IPS-20b (cell line): Measurements from ENCODE around the gene ZNF396.

Experiments
- H3K27ac ChIP-seq: one replicate; pipeline ENCODE4 v1.5.1; 2013; ENCODE audit warnings: low read length
- H3K27me3 ChIP-seq: 2 replicates; pipeline ENCODE4 v1.6.1; 2013; ENCODE audit warnings: mild to moderate bottlenecking, low read length, inconsistent platforms; ENCODE audit not compliant: insufficient read depth
- H3K36me3 ChIP-seq: 2 replicates; pipeline ENCODE4 v1.6.1; 2013; ENCODE audit warnings: low read depth, mild to moderate bottlenecking, inconsistent platforms, low read length, moderate library complexity; ENCODE audit not compliant: insufficient read depth
- H3K4me1 ChIP-seq: 2 replicates; pipeline ENCODE4 v1.6.1; 2013; ENCODE audit warnings: mild to moderate bottlenecking, control low read depth, inconsistent platforms, low read length, moderate library complexity; ENCODE audit not compliant: insufficient read depth
- H3K4me3 ChIP-seq: 2 replicates; pipeline ENCODE4 v1.5.1; 2013; ENCODE audit warnings: mild to moderate bottlenecking, low read length, inconsistent platforms
- H3K9ac ChIP-seq: 2 replicates; pipeline ENCODE4 v1.6.1; 2013; ENCODE audit warnings: low read depth, mild to moderate bottlenecking, inconsistent platforms, low read length, moderate library complexity
- H3K9me3 ChIP-seq: 2 replicates; pipeline ENCODE4 v1.6.1; 2013; ENCODE audit warnings: mild to moderate bottlenecking, low read depth, low read length, inconsistent platforms; ENCODE audit not compliant: insufficient read depth

Gene ZNF396

DNA sequence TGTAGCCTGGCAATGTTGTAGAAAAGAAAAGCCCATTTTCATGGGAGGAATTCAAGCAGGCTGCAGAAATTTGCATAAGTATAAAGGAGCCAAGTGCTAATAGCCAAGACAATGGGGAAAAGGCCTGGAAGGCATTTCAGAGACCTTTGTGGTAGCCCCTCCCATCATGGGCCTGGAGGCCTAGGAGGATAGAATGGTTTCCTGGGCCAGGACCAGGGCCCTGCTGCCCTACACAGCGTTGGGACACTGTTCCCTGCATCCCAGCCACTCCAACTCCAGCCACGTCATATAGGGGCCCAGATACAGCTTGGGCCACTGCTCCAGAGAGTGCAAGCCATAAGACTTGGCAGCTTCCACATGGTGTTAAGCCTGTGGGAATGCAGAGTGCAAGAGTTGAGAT, 24.9 kb downstream of the ZNF396 start:
- Histone ChIP-seq H3K27ac (no peak overlapping the region), H3K27me3 (no peaks in the 10 kb centered on the region), H3K36me3 (no peaks in the 10 kb centered on the region), H3K4me1 (peaks cover 5% of the 10 kb centered on the region), H3K9ac (no peak overlapping the region), H3K4me3 (no peak overlapping the region), H3K9me3 (peaks cover 24% of the 10 kb centered on the region)

DNA sequence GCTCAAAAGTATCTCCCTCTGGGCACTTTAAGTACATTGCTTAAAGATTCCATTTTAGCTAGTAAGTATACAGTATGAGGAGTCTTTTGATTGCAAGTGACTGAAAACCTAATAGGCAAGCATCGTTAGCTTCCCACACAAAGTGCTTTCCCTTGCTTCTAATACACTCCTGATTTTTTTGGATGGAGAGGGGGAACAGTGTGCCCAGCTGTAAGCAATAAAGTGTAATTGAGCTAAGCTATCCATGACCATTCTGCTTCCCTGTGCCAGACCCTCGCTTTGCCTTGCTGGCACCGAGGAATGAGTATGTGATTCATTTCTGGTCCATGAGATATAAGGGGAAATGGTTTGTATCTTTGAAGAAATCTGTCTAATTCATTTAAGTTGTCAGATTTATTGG, 29.1 kb downstream of the ZNF396 start:
- Histone ChIP-seq H3K4me3 (no peak overlapping the region), H3K4me1 (peaks cover 13% of the 10 kb centered on the region; the same call in 1 of the 2 replicates), H3K27ac (no peak overlapping the region), H3K9ac (no peak overlapping the region), H3K27me3 (no peaks in the 10 kb centered on the region), H3K9me3 (peaks cover 19% of the 10 kb centered on the region), H3K36me3 (no peaks in the 10 kb centered on the region)

DNA sequence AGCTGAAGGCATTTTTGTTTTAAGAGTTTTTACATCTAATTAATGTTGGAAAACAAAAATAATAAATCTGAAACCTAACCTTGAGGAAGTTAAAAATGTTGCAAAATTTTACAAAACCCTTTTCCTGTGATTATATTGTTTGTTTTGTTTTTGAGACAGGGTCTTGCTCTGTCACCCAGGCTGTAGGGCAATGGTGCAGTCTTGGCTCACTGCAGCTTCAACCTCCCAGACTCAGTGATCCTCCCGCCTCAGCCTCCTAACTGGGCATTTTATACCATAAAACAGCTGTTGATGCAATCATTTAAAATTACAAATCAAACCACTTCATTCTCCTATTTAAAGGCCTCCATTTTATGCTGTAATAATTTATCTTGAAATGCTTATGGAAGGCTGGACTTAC, 31.2 kb downstream of the ZNF396 start:
- peaks cover 7% of the 10 kb centered on the region; the same call in 1 of the 2 replicates for H3K36me3 ChIP-seq
- no peaks in the 10 kb centered on the region for H3K27me3 ChIP-seq
- H3K27ac ChIP-seq = no peak overlapping the region
- H3K9ac ChIP-seq = no peak overlapping the region
- H3K4me3 ChIP-seq = no peak overlapping the region
- H3K9me3 ChIP-seq = no peaks in the 10 kb centered on the region; the same call in 1 of the 2 replicates
- H3K4me1 ChIP-seq = peaks cover 14% of the 10 kb centered on the region; the same call in 1 of the 2 replicates

DNA sequence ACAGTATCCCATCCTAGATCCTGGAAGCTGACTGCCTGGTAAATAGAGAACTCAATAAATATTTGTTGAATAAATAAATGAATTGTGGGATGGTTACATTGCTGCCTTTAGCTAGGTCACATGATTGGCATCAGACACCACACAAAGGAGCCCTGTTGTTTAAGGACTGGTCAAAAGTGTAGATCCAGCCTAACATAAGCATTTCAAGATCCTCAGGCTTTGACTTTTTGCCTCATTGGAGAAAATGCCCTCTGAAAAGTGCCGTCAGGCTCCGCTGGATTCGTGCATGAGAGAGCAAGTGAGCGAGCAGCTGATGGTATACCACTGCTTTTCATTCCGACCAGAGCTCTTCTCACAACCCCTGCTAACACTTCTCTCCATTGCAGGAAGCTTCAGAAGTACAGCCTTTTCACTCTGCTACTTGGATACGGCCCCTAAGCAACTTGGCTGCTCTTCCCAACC, 31.6 kb downstream of the ZNF396 start:
- Histone ChIP-seq H3K27ac (no peak overlapping the region), H3K9me3 (no peaks in the 10 kb centered on the region; the same call in 1 of the 2 replicates), H3K4me3 (no peak overlapping the region), H3K27me3 (no peaks in the 10 kb centered on the region), H3K9ac (peak overlapping the region; percentile 11; the same call in 1 of the 2 replicates), H3K4me1 (peaks cover 14% of the 10 kb centered on the region; the same call in 1 of the 2 replicates), H3K36me3 (peaks cover 11% of the 10 kb centered on the region; the same call in 1 of the 2 replicates)

DNA sequence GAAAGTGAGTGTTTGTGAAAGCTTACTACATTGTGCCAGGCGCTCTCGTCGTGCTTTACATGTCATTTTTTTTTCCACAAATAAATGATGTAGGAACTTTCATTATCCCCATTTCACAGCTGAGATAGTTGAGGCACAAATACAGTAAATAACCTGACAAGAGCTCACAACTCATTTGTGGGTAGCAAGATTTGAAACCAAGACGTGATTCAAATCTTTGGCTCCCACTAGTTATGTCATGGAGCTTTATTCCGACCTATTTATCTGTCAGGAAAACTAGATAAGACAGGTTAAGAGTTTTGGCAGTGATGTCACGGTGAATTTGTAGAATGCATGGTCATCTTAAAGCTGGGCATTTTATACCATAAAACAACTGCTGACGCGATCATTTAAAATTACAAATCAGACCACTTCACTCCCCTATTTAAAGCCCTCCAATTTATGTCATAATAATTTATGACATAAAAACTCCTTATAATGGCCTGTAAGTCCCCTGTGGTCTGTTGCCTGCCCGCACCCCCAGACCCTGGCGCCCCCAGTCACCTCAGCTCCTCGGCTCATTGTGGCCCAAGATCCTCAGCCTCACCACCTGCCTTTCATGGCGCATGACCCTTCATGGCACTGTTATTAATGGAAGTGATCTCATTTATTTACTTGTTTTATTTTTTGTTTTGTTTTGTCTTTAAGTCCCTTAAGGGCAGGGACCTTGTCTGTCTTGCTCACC, 32.2 kb downstream of the ZNF396 start:
- no peak overlapping the region for H3K27ac ChIP-seq
- peaks cover 17% of the 10 kb centered on the region for H3K36me3 ChIP-seq
- H3K27me3 ChIP-seq = no peaks in the 10 kb centered on the region
- peaks cover 14% of the 10 kb centered on the region; the same call in 1 of the 2 replicates for H3K4me1 ChIP-seq
- H3K9ac ChIP-seq = peak overlapping the region; percentile 100; the same call in 1 of the 2 replicates
- H3K4me3 ChIP-seq = peak overlapping the region; percentile 97
- no peaks in the 10 kb centered on the region for H3K9me3 ChIP-seq

DNA sequence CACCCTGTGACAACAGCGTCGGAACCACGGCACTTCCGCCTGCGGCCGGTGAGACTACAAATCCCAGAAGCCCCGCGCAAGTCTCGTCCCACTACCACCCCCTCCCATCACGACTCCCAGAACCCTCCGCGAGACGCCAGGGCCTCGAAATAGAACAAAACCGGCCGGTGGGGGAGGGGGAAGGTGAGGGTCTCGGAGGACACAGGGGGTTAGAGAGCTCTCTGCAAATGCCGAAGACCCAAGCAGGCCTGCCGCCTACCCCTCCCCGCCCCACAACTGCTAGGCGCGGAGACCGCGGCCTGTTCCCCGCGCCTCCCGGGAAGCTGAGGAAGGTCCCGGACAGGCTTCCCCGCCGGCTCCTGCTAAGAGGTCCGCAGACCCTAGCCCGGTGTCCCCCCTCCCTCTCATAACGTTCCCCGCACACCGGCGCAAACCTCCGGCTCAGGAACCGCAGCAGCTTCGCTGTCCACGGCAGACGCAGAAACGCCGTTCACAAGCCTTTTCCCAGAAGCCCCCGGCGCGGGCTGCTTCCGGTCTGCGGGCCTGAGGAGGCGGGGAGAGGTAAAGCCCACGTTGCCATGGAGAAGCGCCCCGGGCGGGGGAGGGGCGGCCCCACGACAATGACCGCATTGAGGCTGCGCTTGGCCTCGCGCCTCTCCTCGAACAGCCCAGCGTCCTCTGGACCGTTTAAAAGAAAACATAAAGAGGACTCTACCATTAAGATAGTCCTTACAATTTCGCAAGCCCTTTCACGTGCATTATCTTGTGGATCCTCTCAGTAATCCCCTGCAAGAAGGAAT, 33.0 kb downstream of the ZNF396 start, which contains the start of gene ZNF24:
ZNF24 (minus strand) TSS at position 485 of the 800 bp plus-strand sequence. CDS start 3,770 bp downstream, outside the sequence.
- H3K27me3 ChIP-seq = no peaks in the 10 kb centered on the region
- H3K9me3 ChIP-seq = no peaks in the 10 kb centered on the region
- peak within 1 kb of the TSS; percentile 99 for H3K27ac ChIP-seq
- H3K4me1 ChIP-seq = peaks cover 14% of the 10 kb centered on the region; the same call in 1 of the 2 replicates
- peak within 1 kb of the TSS; percentile 100 for H3K9ac ChIP-seq
- H3K4me3 ChIP-seq = peak within 1 kb of the TSS; percentile 97
- peaks cover 25% of the 10 kb centered on the region for H3K36me3 ChIP-seq

DNA sequence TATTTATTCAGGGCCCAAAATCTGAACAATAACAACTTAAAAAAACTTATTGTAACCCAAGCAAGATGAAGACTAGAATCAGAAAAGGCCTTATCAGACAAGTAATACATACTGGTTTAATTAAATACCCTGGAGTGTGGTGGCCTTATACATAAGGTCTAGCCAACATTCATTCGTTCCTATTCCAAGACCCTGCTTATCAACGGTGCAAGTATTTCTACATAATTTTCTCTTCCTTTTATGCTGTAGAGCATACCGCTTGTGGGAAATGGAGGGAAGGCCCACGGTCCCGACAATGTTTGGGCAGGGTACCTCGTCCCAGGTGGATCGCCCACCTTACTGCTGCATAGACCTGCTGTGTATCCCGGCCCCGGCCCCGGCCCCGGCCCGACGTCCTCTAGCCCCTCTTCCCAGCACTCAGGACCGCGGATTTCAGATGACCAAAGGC, 33.6 kb downstream of the ZNF396 start:
- H3K27ac ChIP-seq = no peak overlapping the region
- H3K9me3 ChIP-seq = no peaks in the 10 kb centered on the region
- H3K4me3 ChIP-seq = peak overlapping the region; percentile 97
- peak overlapping the region; percentile 100; the same call in 1 of the 2 replicates for H3K9ac ChIP-seq
- peaks cover 31% of the 10 kb centered on the region for H3K36me3 ChIP-seq
- peaks cover 14% of the 10 kb centered on the region; the same call in 1 of the 2 replicates for H3K4me1 ChIP-seq
- no peaks in the 10 kb centered on the region for H3K27me3 ChIP-seq

DNA sequence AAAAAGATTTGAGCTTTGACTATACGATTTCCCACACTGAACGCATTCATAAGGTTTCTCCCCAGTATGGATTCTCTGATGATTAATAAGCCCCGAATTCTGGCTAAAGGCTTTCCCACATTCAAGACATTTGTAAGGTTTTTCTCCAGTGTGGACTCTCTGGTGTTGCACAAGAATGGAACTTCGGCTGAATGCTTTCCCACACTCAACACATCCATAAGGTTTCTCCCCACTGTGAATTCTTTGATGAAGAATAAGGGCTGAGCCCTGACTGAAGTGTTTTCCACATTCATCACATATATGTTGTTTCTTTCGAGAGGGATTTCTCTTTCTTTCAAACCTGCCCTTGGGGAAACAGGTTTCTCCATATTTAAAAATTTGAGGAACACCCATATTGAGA, 39.9 kb downstream of the ZNF396 start:
- peaks cover 93% of the 10 kb centered on the region for H3K36me3 ChIP-seq
- H3K9ac ChIP-seq = no peak overlapping the region
- no peaks in the 10 kb centered on the region for H3K4me1 ChIP-seq
- no peaks in the 10 kb centered on the region for H3K9me3 ChIP-seq
- no peaks in the 10 kb centered on the region for H3K27me3 ChIP-seq
- no peak overlapping the region for H3K4me3 ChIP-seq
- no peak overlapping the region for H3K27ac ChIP-seq

DNA sequence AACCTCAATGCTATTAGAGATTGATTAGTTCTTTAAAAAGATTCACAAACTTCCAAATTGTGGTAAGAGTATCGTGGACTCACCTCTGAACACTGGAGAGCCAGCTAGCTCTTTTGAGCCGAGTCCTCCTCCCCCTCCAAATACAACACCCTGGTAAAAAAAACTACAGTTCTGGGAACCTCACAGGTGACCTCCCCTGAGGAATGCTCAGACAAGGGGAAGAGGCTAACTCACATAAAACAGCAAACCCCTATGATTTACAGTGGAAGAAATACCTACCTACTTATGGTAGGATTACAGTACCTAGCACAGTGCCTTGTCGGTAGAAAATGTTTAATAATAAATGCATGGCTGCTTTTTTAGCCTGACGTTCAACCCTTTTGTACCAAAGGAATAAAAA, 41.3 kb downstream of the ZNF396 start:
- no peaks in the 10 kb centered on the region for H3K4me1 ChIP-seq
- no peaks in the 10 kb centered on the region for H3K27me3 ChIP-seq
- no peak overlapping the region for H3K27ac ChIP-seq
- H3K4me3 ChIP-seq = no peak overlapping the region
- H3K36me3 ChIP-seq = peaks cover 93% of the 10 kb centered on the region
- no peak overlapping the region for H3K9ac ChIP-seq
- H3K9me3 ChIP-seq = no peaks in the 10 kb centered on the region

DNA sequence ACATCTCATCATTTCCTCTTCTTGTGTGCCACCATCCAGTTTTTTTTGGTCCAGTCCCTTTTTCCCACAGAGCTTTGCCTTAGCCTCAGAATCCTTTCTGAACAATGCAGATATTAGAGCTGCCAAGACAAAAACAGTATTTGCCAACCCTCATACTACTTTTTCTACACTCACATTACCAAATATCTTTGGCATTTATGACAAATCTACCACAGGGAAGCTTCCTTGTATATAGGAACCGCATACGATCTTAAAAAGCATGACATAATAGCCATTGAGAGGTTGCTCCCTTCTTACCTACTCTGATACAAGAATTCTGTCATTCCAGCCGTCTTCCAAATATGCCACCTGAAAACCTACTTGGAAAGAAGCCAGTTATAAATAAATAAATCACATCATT, 42.3 kb downstream of the ZNF396 start:
- no peak overlapping the region for H3K9ac ChIP-seq
- H3K4me3 ChIP-seq = no peak overlapping the region
- peaks cover 82% of the 10 kb centered on the region for H3K36me3 ChIP-seq
- H3K27ac ChIP-seq = no peak overlapping the region
- H3K4me1 ChIP-seq = no peaks in the 10 kb centered on the region
- H3K9me3 ChIP-seq = no peaks in the 10 kb centered on the region
- no peaks in the 10 kb centered on the region for H3K27me3 ChIP-seq

DNA sequence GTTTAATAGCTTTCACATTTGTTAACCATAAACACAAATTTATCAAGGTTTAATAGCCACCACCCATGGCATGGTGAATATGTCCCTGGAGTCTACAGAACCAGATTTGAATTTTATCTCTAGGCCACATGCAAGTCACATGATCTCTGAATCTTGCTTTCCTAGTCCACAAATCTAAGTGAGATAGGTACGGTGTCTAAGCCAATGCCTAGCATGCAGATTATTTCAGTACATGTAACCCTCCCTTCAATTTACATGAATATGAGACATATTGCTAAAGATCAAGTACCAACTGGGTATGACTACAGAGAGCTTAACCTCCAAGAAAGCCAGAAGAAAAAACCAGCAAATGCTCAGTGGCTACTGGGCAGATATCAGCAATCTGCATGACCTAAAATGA, 42.9 kb downstream of the ZNF396 start:
- Histone ChIP-seq H3K36me3 (peaks cover 76% of the 10 kb centered on the region), H3K9ac (no peak overlapping the region), H3K9me3 (no peaks in the 10 kb centered on the region), H3K4me3 (no peak overlapping the region), H3K27me3 (no peaks in the 10 kb centered on the region), H3K4me1 (no peaks in the 10 kb centered on the region), H3K27ac (no peak overlapping the region)
